Adrenal gland (tissue), 12 donors: Measurements from ENCODE around the gene TBC1D13. TPM values are rescaled to one million over a fixed set of nuclear protein-coding genes. Genes with fewer than 3 reads are reported as not detected.

Experiments used
- DNase-seq, 7 donors: peaks; one replicate each; pipeline ENCODE4 v3.0.0-alpha.2; 2019 to 2020
- H3K27ac ChIP-seq, 5 donors: fragments of 200-600 bp; sonication (generic) in 4 of 5; 1 replicate in 3 of 5; 2 replicates in 2 of 5; pipeline versions ENCODE4 v1.5.1 to v1.8.0; 2016 to 2020; ENCODE audit warnings: mild to moderate bottlenecking in 1 of 5
- H3K27me3 ChIP-seq: fragments of 200-600 bp; 2 replicates; pipeline ENCODE4 v1.8.0; 2021
- H3K36me3 ChIP-seq, 2 donors: fragments of 200-600 bp; replicated peaks in 1 of 2; 1 replicate in 1 of 2; 2 replicates in 1 of 2; pipeline versions ENCODE4 v1.5.1 to v1.8.0; 2018 to 2022
- H3K4me1 ChIP-seq, 2 donors: fragments of 200-600 bp; replicated peaks in 1 of 2; 1 replicate in 1 of 2; 2 replicates in 1 of 2; pipeline versions ENCODE4 v1.5.1 to v1.8.0; 2018 to 2021
- H3K4me3 ChIP-seq, 4 donors: fragments of 200-600 bp; sonication (generic) in 3 of 4; one replicate each; pipeline ENCODE4 v1.5.1; 2016 to 2018
- H3K9me3 ChIP-seq, 3 donors: fragments of 200-600 bp; sonication (generic) in 1 of 3; replicated peaks in 1 of 3; 1 replicate in 2 of 3; 2 replicates in 1 of 3; pipeline versions ENCODE4 v1.5.1 to v1.8.0; 2016 to 2021
- POLR2A ChIP-seq, 2 donors: fragments of 450-650 bp; IDR thresholded peaks; one replicate each; pipeline ENCODE4 v1.6.1; 2017; ENCODE audit warnings: antibody characterized with exemption in 2 of 2, mild to moderate bottlenecking in 2 of 2, moderate library complexity in 1 of 2
- WGBS, 4 donors: extraction: QIAGEN DNeasy Blood & Tissue Kit in 2 of 4; methylation state at CpG; one replicate each; pipeline versions ENCODE4 v1.1.5 to v1.1.7; 2013 to 2017; 5-methylcytosine and 5-hydroxymethylcytosine counted together
- intact Hi-C, 2 donors: fragments of 100-400 bp; cut with DNase I; formaldehyde crosslinking; loops; one replicate each; pipeline versions ENCODE4 v1.14.1 to v1.15.0; 2022 to 2023
- polyA plus RNA-seq, 3 donors: library from polyadenylated mRNA; stranded (reverse); fragments of 200-250 nt in 2 of 3; fragments of 350-450 nt in 1 of 3; fragmentation: Illumina TruSeq in 1 of 3; extraction: RNeasy Lipid Tissue Mini Kit (QIAGEN cat#74804) in 1 of 3; gene quantifications; one replicate each; pipeline ENCODE4 v1.2.3, GENCODE V29; 2013 to 2014
- total RNA-seq, 9 donors: library from RNA; depleted of rRNA in 4 of 9; stranded (reverse); fragments of >200 nt in 4 of 9; fragments of 120-200 nt in 1 of 9; fragmentation: NEBNext Ultra II Directional in 1 of 9; extraction: Animal tissue kit (Norgen Biotek cat#: 25700) in 1 of 9; gene quantifications; one replicate each; pipeline versions ENCODE4 v1.1.0 to v1.2.4, GENCODE V29; 2013 to 2023
- TF ChIP-seq, protein P1 (sequence below), 6 experiments: fragments of 450-650 bp in 4 of 6; fragments of 200-600 bp in 2 of 6; sonication (generic) in 1 of 6; IDR thresholded peaks; 1 replicate in 5 of 6; 2 replicates in 1 of 6; pipeline versions ENCODE4 v1.5.1 to v1.8.0; 2016 to 2021; ENCODE audit warnings: antibody characterized with exemption in 6 of 6, mild to moderate bottlenecking in 2 of 6, moderate library complexity in 1 of 6
- donor health status: healthy with polysubstance abuse.
- donor health status: Bipolar disorder and iron deficiency.
- donor health status: DM: yes; HTN: yes; CAD: no.
- donor health status: DM: no; HTN: no; CAD: no.
- donor health status: DM: no; HTN: no; CAD: no.
- donor health status: DM: yes; HTN: yes; CAD: no.

Gene TBC1D13
- total and polyA plus RNA-seq, 12 donors, result 15.9 to 72.7 (median 29.0) TPM

DNA sequence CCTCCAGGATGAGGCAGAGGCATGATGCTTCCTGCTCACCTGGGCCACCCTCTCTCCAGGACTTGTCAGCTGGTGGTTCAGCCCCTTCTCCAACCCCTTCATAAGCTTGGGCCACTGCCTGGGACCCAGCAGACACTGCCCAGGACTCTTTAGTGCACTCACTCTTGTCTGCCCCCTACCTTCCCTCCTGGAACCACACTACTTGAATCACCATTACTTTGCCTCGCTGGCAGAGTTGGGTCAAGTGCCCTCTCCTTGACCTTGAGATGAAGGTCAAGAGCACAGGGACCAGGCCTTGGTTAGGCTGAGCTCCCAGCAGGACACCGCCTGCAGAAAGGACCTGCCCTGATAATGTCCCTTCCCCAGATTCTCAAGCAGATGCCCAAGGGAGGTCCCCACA is 22.8 kb downstream of the TBC1D13 start:
- no peak for TF ChIP-seq POLR2A (IDR thresholded peaks at IDR 0.05)
- TF ChIP-seq, protein P1, sequence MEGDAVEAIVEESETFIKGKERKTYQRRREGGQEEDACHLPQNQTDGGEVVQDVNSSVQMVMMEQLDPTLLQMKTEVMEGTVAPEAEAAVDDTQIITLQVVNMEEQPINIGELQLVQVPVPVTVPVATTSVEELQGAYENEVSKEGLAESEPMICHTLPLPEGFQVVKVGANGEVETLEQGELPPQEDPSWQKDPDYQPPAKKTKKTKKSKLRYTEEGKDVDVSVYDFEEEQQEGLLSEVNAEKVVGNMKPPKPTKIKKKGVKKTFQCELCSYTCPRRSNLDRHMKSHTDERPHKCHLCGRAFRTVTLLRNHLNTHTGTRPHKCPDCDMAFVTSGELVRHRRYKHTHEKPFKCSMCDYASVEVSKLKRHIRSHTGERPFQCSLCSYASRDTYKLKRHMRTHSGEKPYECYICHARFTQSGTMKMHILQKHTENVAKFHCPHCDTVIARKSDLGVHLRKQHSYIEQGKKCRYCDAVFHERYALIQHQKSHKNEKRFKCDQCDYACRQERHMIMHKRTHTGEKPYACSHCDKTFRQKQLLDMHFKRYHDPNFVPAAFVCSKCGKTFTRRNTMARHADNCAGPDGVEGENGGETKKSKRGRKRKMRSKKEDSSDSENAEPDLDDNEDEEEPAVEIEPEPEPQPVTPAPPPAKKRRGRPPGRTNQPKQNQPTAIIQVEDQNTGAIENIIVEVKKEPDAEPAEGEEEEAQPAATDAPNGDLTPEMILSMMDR (IDR thresholded peaks at IDR 0.05), result peak in 1 of 6 experiments; percentile 14
- Histone ChIP-seq H3K9me3 (no peaks in the 10 kb centered on the region), H3K27me3 (no peaks in the 10 kb centered on the region), H3K36me3 (peaks cover 0 to 41% of the 10 kb centered on the region in 2 donors), H3K4me1 (no peaks in the 10 kb centered on the region), H3K4me3 (no peak overlapping the region), H3K27ac (no peak overlapping the region)
- WGBS, 4 donors, result 50 to 73% (median 63%) methylated on average over 1 to 2 of the region's 2 CpGs
- intact Hi-C loops, result no loop called here
- DNase-seq, result no peak

DNA sequence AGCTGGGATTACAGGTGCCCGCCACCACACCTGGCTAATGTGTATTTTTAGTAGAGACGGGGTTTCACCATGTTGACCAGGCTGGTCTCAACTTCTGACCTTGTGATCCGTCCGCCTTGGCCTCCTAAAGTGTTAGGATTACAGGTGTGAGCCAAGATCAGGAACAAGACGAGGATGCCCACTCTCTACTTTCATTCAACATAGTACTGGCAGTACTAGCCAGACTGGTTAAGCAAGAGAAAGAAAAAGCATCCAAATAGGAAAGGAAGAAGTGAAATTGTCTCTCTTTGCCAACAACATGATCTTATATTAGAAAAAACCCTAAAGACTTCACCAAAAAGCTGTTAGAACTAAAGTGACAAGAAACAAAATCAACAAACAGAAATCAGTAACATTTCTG is 23.8 kb downstream of the TBC1D13 start:
- Histone ChIP-seq H3K36me3 (peaks cover 0 to 31% of the 10 kb centered on the region in 2 donors), H3K4me1 (no peaks in the 10 kb centered on the region), H3K9me3 (no peaks in the 10 kb centered on the region), H3K4me3 (no peak overlapping the region), H3K27ac (no peak overlapping the region), H3K27me3 (no peaks in the 10 kb centered on the region)
- TF ChIP-seq POLR2A (IDR thresholded peaks at IDR 0.05), result no peak
- TF ChIP-seq, protein P1 (IDR thresholded peaks at IDR 0.05), result no peak
- no peak for DNase-seq
- WGBS, 4 donors, result 64 to 73% (median 67%) methylated on average over 5 of the region's 5 CpGs
- intact Hi-C loops, result no loop called here

DNA sequence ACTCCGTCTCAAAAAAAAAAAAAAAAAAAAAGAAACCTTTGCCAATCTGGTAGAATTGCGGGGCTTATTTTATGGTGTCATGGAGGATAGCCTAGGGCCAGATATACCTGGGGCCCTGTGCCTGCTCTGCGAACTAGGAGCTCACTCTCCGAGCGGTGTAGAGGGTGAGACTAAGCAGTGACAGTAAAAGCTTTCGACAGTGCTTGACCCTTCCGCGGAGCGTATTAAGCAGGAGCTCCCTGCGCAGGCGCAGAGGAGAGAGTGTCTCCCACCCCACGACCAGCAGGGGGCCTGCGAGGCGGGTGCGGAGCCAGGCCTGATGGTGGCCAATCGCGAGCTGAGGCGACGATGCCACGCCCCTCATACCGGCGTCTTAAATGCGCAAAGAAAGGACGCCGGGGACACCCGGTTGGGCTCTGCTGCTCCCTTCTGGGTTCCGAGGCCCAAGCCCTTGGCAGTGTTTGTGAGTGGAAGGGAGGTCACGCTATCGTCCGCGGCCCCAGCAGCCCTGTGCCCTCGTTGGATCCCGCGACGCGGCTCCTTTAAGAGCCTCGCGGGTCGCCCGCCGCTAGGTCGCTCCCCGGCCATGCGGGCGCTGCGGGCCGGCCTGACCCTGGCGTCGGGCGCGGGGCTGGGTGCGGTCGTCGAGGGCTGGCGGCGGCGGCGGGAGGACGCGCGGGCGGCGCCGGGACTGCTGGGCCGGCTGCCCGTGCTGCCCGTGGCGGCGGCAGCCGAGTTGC is 31.2 kb downstream of the TBC1D13 start, which contains the start of gene ENDOG:
Gene ENDOG, plus strand, starts transcription at position 402 of the 740 bp plus-strand sequence. Its CDS starts 185 bp downstream, at position 587.
- TF ChIP-seq, protein P1 (IDR thresholded peaks at IDR 0.05), result peak; percentile 86 to 99 (median 97)
- peak; percentile 43 to 90 for TF ChIP-seq POLR2A (IDR thresholded peaks at IDR 0.05)
- intact Hi-C loops, result no loop called here

DNA sequence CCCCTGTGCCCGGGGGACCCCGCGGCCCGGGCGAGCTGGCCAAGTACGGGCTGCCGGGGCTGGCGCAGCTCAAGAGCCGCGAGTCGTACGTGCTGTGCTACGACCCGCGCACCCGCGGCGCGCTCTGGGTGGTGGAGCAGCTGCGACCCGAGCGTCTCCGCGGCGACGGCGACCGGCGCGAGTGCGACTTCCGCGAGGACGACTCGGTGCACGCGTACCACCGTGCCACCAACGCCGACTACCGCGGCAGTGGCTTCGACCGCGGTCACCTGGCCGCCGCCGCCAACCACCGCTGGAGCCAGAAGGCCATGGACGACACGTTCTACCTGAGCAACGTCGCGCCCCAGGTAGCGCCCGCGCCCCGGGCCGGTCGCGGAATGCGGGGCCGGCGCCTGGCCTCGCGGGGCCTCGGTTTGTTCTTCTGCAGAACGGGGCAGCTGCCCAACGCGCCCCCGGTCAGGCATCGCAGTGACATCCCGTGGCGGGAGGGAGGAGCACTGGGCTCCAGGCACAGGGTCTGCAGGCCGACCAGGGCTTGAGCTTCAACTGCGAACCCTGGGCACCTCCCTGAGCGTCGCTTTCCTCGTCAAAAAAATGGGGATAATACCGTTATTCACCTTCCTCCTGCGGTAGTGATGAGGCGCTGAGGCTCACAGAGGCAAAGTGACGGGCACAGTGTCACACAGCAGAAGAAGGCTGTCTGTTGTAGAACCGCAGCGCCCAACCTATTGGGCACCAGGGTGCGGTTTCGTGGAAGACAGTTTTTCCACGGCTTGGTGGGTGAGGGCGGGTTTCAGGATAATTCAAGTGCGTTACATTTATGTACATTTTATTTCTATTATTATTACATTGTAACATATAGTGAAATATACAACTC is 32.0 kb downstream of the TBC1D13 start:
- Histone ChIP-seq H3K4me1 (peaks cover 4 to 14% of the 10 kb centered on the region in 2 donors), H3K27ac (peak overlapping the region in 4 of 5 donors; percentile 57 to 92 (median 76)), H3K27me3 (no peaks in the 10 kb centered on the region), H3K4me3 (peak overlapping the region in 2 of 4 donors; percentile 49 to 73), H3K9me3 (no peaks in the 10 kb centered on the region), H3K36me3 (peaks cover 0 to 23% of the 10 kb centered on the region in 2 donors)
- no peak for TF ChIP-seq POLR2A (IDR thresholded peaks at IDR 0.05)
- TF ChIP-seq, protein P1 (IDR thresholded peaks at IDR 0.05), result no peak
- intact Hi-C loops, result no loop called here
- 11 to 78% (median 30%) methylated on average over 11 to 90 of the region's 90 CpGs for WGBS, 4 donors
- DNase-seq, result peak in 5 of 7 donors; percentile 40 to 61 (median 47)

More for the DNA sequence above, 31.2 kb downstream of the TBC1D13 start, which contains the start of gene ENDOG:
- peak within 1 kb of the TSS in 3 of 4 donors; percentile 18 to 73 (median 49) for H3K4me3 ChIP-seq
- WGBS, 4 donors, result 0 to 1% (median 0%) methylated on average over 9 to 70 of the region's 70 CpGs
- peaks cover 0 to 18% of the 10 kb centered on the region in 2 donors for H3K36me3 ChIP-seq
- H3K9me3 ChIP-seq, result no peaks in the 10 kb centered on the region
- H3K27me3 ChIP-seq, result no peaks in the 10 kb centered on the region
- peak within 1 kb of the TSS in 4 of 5 donors; percentile 57 to 92 (median 76) for H3K27ac ChIP-seq
- peaks cover 4 to 14% of the 10 kb centered on the region in 2 donors for H3K4me1 ChIP-seq
- DNase-seq, result peak; percentile 97 to 99 (median 98)
